Spleen (tissue), 7 donors: ENCODE results near the gene OR51A7.

Source experiments
- CTCF ChIP-seq, 11 experiments: fragments of 200-600 bp in 7 of 11; fragments of 450-650 bp in 4 of 11; sonication (generic) in 4 of 11; IDR thresholded peaks in 8 of 11; conservative IDR thresholded peaks in 3 of 11; 1 replicate in 7 of 11; 2 replicates in 4 of 11; pipeline versions ENCODE4 v1.4.0 to v1.8.0; 2016 to 2021; ENCODE audit warnings: antibody characterized with exemption in 11 of 11, inconsistent platforms in 4 of 11, mild to moderate bottlenecking in 1 of 11
- POLR2A ChIP-seq, 3 donors: fragments of 450-650 bp; IDR thresholded peaks; one replicate each; pipeline ENCODE4 v1.5.1; 2017; ENCODE audit warnings: antibody characterized with exemption in 3 of 3, mild to moderate bottlenecking in 1 of 3
- POLR2AphosphoS5 ChIP-seq, 3 donors: sonication (generic); formaldehyde crosslinking; IDR thresholded peaks; one replicate each; pipeline ENCODE4 v1.5.1; 2017; ENCODE audit warnings: antibody characterized with exemption in 3 of 3
- donor health status: DM: no; HTN: no; CAD: no; lungs with moderate emphysema.
- donor health status: DM: no; HTN: no; CAD: no.
- donor health status: DM: no; HTN: no; CAD: no.

- TF ChIP-seq CTCF (IDR thresholded peaks at IDR 0.05 in 8 of 11, conservative IDR thresholded peaks at IDR 0.05 in 3 of 11) (no peak), POLR2A (IDR thresholded peaks at IDR 0.05) (no peak), POLR2AphosphoS5 (IDR thresholded peaks at IDR 0.05) (no peak)
Measured at GRCh38 chr11:4865855-4866254, 37.7 kb upstream of the OR51A7 start.
